Osteoblast (primary cell): ENCODE data around the gene SLC23A3. TPM values are rescaled to one million over a fixed set of nuclear protein-coding genes. Genes with fewer than 3 reads are reported as not detected.

Experiments
- DNase-seq: peaks from one replicate; pipeline ENCODE4 v3.0.0; 2011; ENCODE audit warnings: low spot score, mixed read lengths; ENCODE audit not compliant: insufficient read length; ENCODE audit errors: missing footprints
- H2AFZ ChIP-seq: 2 replicates; pipeline ENCODE4 v1.6.0; 2011; ENCODE audit warnings: mild to moderate bottlenecking, low read length
- H3K27ac ChIP-seq: 2 replicates; pipeline ENCODE4 v1.5.1; 2011; ENCODE audit warnings: mild to moderate bottlenecking, low read depth, low read length, moderate library complexity
- H3K27me3 ChIP-seq: 2 replicates; pipeline ENCODE4 v1.6.0; 2012; ENCODE audit warnings: mild to moderate bottlenecking, control low read depth, inconsistent platforms, low read length, moderate library complexity; ENCODE audit not compliant: insufficient read depth
- H3K36me3 ChIP-seq: 2 replicates; pipeline ENCODE4 v1.5.1; 2011; ENCODE audit warnings: mild to moderate bottlenecking, low read length, control low read depth, moderate library complexity; ENCODE audit not compliant: insufficient read depth
- H3K4me1 ChIP-seq: 2 replicates; pipeline ENCODE4 v1.5.1; 2011; ENCODE audit warnings: mild to moderate bottlenecking, low read length, control low read depth, moderate library complexity; ENCODE audit not compliant: insufficient read depth
- H3K4me2 ChIP-seq: 2 replicates; pipeline ENCODE4 v1.6.0; 2011; ENCODE audit warnings: mild to moderate bottlenecking, low read length; ENCODE audit not compliant: insufficient read depth
- H3K4me3 ChIP-seq: fragments of 200-600 bp; sonication (generic); 3 replicates; pipeline ENCODE4 v1.5.1; 2012; ENCODE audit warnings: mild to moderate bottlenecking, low read length, inconsistent platforms; ENCODE audit not compliant: insufficient read depth
- H3K79me2 ChIP-seq: 2 replicates; pipeline ENCODE4 v1.6.0; 2012; ENCODE audit warnings: mild to moderate bottlenecking, low read length, control low read depth, inconsistent platforms; ENCODE audit not compliant: insufficient read depth
- H3K9me3 ChIP-seq: 2 replicates; pipeline ENCODE4 v1.5.1; 2011; ENCODE audit warnings: low read depth, low read length, control low read depth
- H4K20me1 ChIP-seq: 2 replicates; pipeline ENCODE4 v1.6.0; 2012; ENCODE audit warnings: mild to moderate bottlenecking, low read length, control low read depth; ENCODE audit not compliant: insufficient read depth
- CTCF ChIP-seq: IDR thresholded peaks from 2 replicates; pipeline ENCODE4 v1.5.1; 2011; ENCODE audit warnings: mild to moderate bottlenecking, low read depth, low read length, moderate library complexity; ENCODE audit errors: extremely low read depth
- total RNA-seq: library from RNA; depleted of rRNA; stranded (reverse); fragments of >200 nt; gene quantifications from 2 replicates; pipeline ENCODE4 v1.2.3, GENCODE V29; 2012

SLC23A3 gene
- total RNA-seq, 1 donor, result 1.4 TPM

DNA sequence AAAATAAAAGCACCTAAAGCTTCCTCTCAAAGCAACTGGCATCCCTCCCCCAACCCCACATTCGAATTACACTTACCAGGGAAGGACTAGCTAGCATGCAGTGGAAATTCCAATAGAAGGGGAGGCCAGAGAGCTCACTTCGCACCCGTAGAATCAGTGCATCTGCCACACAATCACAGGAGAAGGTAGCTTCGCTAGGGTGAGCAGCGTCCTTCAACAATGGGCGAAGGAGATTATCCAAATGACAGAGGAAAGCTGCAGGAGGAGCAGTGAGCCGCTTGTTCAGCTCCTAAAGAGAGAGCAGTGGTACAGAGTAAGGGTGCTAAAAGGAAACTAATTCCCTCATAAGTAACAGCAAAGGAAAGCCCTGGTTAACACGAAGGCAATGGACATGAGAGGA is 12.4 kb downstream of the SLC23A3 start:
- no peak overlapping the region for H3K4me2 ChIP-seq
- H3K27ac ChIP-seq, result no peak overlapping the region
- no peak overlapping the region for H3K4me3 ChIP-seq
- no peaks in the 10 kb centered on the region for H3K27me3 ChIP-seq
- H3K79me2 ChIP-seq, result no peaks in the 10 kb centered on the region
- DNase-seq, result no peak
- H3K9me3 ChIP-seq, result no peaks in the 10 kb centered on the region
- no peak for TF ChIP-seq CTCF
- peaks cover 3% of the 10 kb centered on the region for H4K20me1 ChIP-seq
- peaks cover 24% of the 10 kb centered on the region for H3K4me1 ChIP-seq
- no peak overlapping the region for H2AFZ ChIP-seq
- H3K36me3 ChIP-seq, result no peaks in the 10 kb centered on the region

DNA sequence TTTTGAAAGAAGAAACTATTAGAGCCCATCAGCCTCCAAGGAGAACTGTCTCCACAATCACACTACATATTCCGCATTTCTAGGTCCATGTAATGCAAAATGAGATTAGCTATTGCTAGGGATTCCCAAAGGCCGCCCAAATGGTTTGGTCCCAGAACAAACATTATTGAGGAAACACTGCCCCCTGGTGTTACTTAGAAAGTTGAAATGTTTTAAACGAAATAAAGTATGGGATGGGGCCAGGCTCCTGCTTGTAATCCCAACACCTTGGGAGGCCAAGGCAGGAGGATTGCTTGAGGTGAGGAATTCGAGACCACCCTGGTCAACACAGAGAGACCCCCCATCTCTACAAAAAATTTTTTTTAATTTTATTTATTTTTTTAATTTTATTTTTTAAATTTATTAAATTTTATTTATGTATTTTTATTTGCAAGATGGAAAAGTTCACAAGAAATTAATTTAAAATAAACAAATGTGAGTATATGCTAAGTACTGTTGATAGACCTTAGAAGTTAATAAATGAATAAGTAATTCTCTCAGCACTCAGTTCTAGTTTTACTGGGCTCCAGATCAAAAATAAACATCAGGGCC is 14.7 kb downstream of the SLC23A3 start:
- no peaks in the 10 kb centered on the region for H3K79me2 ChIP-seq

GRCh38 chr2:219149667-219150066 is 20.2 kb downstream of the SLC23A3 start:
- Histone ChIP-seq H4K20me1 (no peaks in the 10 kb centered on the region), H3K27me3 (no peaks in the 10 kb centered on the region), H3K4me1 (no peaks in the 10 kb centered on the region), H3K27ac (no peak overlapping the region), H2AFZ (no peak overlapping the region), H3K4me2 (no peak overlapping the region), H3K36me3 (no peaks in the 10 kb centered on the region), H3K4me3 (no peak overlapping the region), H3K9me3 (no peaks in the 10 kb centered on the region), H3K79me2 (no peaks in the 10 kb centered on the region)
- TF ChIP-seq CTCF, result no peak
- DNase-seq, result no peak

More for the DNA sequence above, 14.7 kb downstream of the SLC23A3 start:
- Histone ChIP-seq H4K20me1 (peaks cover 3% of the 10 kb centered on the region), H2AFZ (no peak overlapping the region), H3K27me3 (no peaks in the 10 kb centered on the region), H3K4me2 (no peak overlapping the region), H3K27ac (no peak overlapping the region), H3K9me3 (no peaks in the 10 kb centered on the region), H3K36me3 (no peaks in the 10 kb centered on the region), H3K4me3 (no peak overlapping the region), H3K4me1 (peaks cover 18% of the 10 kb centered on the region)
- no peak for DNase-seq
- TF ChIP-seq CTCF, result peak; percentile 55

DNA sequence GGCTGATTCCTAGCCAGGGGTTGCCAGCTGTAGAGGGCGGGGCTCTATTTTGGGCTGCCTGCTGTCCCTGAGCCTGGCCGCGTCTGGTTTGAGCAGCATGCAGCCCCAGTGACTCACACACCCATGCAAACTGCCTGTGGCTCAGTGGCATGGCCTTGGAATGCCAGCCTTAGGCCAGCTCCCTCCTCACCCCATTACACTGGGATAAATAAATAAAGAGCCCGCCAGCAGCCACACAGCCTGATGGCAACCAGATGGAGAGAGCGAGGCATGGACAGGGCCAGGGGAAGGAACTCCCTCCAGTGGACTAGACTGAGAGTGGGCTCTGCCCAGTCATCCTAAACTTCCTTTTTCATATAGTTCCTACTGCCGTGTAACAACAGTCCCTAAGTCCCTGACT is 27.5 kb downstream of the SLC23A3 start:
- H3K9me3 ChIP-seq, result no peaks in the 10 kb centered on the region
- H3K4me1 ChIP-seq, result peaks cover 13% of the 10 kb centered on the region
- H3K36me3 ChIP-seq, result peaks cover 3% of the 10 kb centered on the region
- H3K4me3 ChIP-seq, result no peak overlapping the region
- peak overlapping the region; percentile 12 for H3K27ac ChIP-seq
- peak overlapping the region; percentile 52 for H3K4me2 ChIP-seq
- peak; percentile 92 for DNase-seq
- H2AFZ ChIP-seq, result no peak overlapping the region
- TF ChIP-seq CTCF, result peak; percentile 48
- H3K27me3 ChIP-seq, result no peaks in the 10 kb centered on the region
- H3K79me2 ChIP-seq, result no peaks in the 10 kb centered on the region
- peaks cover 7% of the 10 kb centered on the region for H4K20me1 ChIP-seq
